ENCODE results near the gene OR5M3.

The OR5M3 gene

GRCh38 chr11:56473252-56473651, at the start of gene OR5M3:
OR5M3 (minus strand) TSS chr11:56473352; CDS start chr11:56470497, 2,855 bp downstream.
- no peak for DNase-seq (ENCODE audit: low read depth, low spot score)

GRCh38 chr11:56522008-56522407, 48.9 kb upstream of the OR5M3 start:
- DNase-seq (ENCODE audit: low read depth, low spot score): peak; percentile 8

- DNase-seq (ENCODE audit: low read depth, low spot score): no peak
Measured at GRCh38 chr11:56513280-56513679, 40.1 kb upstream of the OR5M3 start.

GRCh38 chr11:56509439-56509838, 36.3 kb upstream of the OR5M3 start:
- no peak for DNase-seq (ENCODE audit: low read depth, low spot score)

GRCh38 chr11:56497010-56497409, 23.9 kb upstream of the OR5M3 start:
- no peak for DNase-seq (ENCODE audit: low read depth, low spot score)

GRCh38 chr11:56495117-56495516, 22.0 kb upstream of the OR5M3 start:
- DNase-seq (ENCODE audit: low read depth, low spot score): no peak

GRCh38 chr11:56491270-56491669, 18.1 kb upstream of the OR5M3 start, which contains the start of gene OR5M8:
OR5M8 (minus strand) TSS chr11:56491370; CDS start chr11:56491370, 0 bp downstream.
- DNase-seq (ENCODE audit: low read depth, low spot score): no peak

GRCh38 chr11:56486801-56487200, 13.6 kb upstream of the OR5M3 start:
- DNase-seq (ENCODE audit: low read depth, low spot score): no peak

GRCh38 chr11:56474729-56475235, 1.6 kb upstream of the OR5M3 start:
- DNase-seq (ENCODE audit: low read depth, low spot score): no peak

- DNase-seq (ENCODE audit: low read depth, low spot score): no peak
Measured at GRCh38 chr11:56457076-56457475, 16.1 kb downstream of the OR5M3 start.

GRCh38 chr11:56453521-56453920, 19.6 kb downstream of the OR5M3 start:
- DNase-seq (ENCODE audit: low read depth, low spot score): no peak

Data from ELF-1 (cell line).